Natural killer cell (primary cell): ENCODE measurements around the gene C16orf74. TPM values are rescaled to one million over a fixed set of nuclear protein-coding genes. Genes with fewer than 3 reads are reported as not detected.

Source experiments
- ATAC-seq, 3 donors: fragments of 150-1000 bp in 2 of 3; fragments of 200-7000 bp in 1 of 3; cut with Tn5 transposase; 1 replicate in 1 of 3; 2 replicates in 2 of 3; pipeline ENCODE4 v1.10.0; 2021; ENCODE audit warnings: mild to moderate bottlenecking in 2 of 3, moderate library complexity in 2 of 3
- DNase-seq, 2 donors: peaks; one replicate each; pipeline versions ENCODE4 v3.0.0 to v3.0.0-alpha.2; 2013 to 2021; ENCODE audit warnings: mixed read lengths in 1 of 2
- H3K27ac ChIP-seq: one replicate; pipeline ENCODE4 v1.5.1; 2013; ENCODE audit warnings: mild to moderate bottlenecking, low read length
- H3K27me3 ChIP-seq: one replicate; pipeline ENCODE4 v1.6.1; 2013; ENCODE audit warnings: low read length; ENCODE audit not compliant: control insufficient read depth, insufficient read depth
- H3K36me3 ChIP-seq: one replicate; pipeline ENCODE4 v1.6.1; 2013; ENCODE audit warnings: low read length; ENCODE audit not compliant: control insufficient read depth, insufficient read depth
- H3K4me1 ChIP-seq: one replicate; pipeline ENCODE4 v1.6.1; 2013; ENCODE audit warnings: low read length; ENCODE audit not compliant: control insufficient read depth, insufficient read depth
- H3K4me3 ChIP-seq: one replicate; pipeline ENCODE4 v1.5.1; 2013; ENCODE audit warnings: low read length
- H3K9me3 ChIP-seq: one replicate; pipeline ENCODE4 v1.6.1; 2013; ENCODE audit warnings: low read length; ENCODE audit not compliant: control insufficient read depth, insufficient read depth
- H3K27ac Mint-ChIP-seq, 2 donors: one replicate each; pipeline ENCODE4 v1.8.0; 2022; ENCODE audit warnings: mild to moderate bottlenecking in 2 of 2, mixed read lengths in 2 of 2, moderate library complexity in 1 of 2
- H3K27me3 Mint-ChIP-seq, 2 donors: one replicate each; pipeline ENCODE4 v1.8.0; 2022; ENCODE audit warnings: low read depth in 2 of 2, mixed read lengths in 2 of 2
- H3K36me3 Mint-ChIP-seq: one replicate; pipeline ENCODE4 v1.8.0; 2022; ENCODE audit warnings: mixed read lengths
- H3K4me1 Mint-ChIP-seq, 2 donors: one replicate each; pipeline ENCODE4 v1.8.0; 2022; ENCODE audit warnings: mixed read lengths in 2 of 2
- H3K4me3 Mint-ChIP-seq: one replicate; pipeline ENCODE4 v1.8.0; 2022; ENCODE audit warnings: mild to moderate bottlenecking, moderate library complexity, mixed read lengths
- H3K9me3 Mint-ChIP-seq, 2 donors: one replicate each; pipeline ENCODE4 v1.8.0; 2022; ENCODE audit warnings: mixed read lengths in 2 of 2
- WGBS: methylation state at CpG from one replicate; pipeline ENCODE4 v1.1.7; 2013; ENCODE audit warnings: missing lambda C conversion rate; ENCODE audit not compliant: insufficient coverage; 5-methylcytosine and 5-hydroxymethylcytosine counted together
- intact Hi-C: fragments of 100-400 bp; cut with micrococcal nuclease; formaldehyde crosslinking; loops from one replicate; pipeline ENCODE4 v1.14.2; 2022
- total RNA-seq, 4 donors: library from RNA; stranded (reverse); fragments of 120-200 nt in 1 of 4; gene quantifications; one replicate each; pipeline versions ENCODE4 v1.2.3 to v1.2.4, GENCODE V29; 2013 to 2022
- TF ChIP-seq, protein P1 (sequence below): fragments of 200-600 bp; IDR thresholded peaks from one replicate; pipeline ENCODE4 v1.8.0; 2022; ENCODE audit warnings: antibody characterized with exemption

Gene C16orf74
- total RNA-seq, 3 donors from 2014 or later (not counting 1 experiment from before 2014, with no cell fraction given): 0.71 to 2.2 (median 1.8) TPM

DNA sequence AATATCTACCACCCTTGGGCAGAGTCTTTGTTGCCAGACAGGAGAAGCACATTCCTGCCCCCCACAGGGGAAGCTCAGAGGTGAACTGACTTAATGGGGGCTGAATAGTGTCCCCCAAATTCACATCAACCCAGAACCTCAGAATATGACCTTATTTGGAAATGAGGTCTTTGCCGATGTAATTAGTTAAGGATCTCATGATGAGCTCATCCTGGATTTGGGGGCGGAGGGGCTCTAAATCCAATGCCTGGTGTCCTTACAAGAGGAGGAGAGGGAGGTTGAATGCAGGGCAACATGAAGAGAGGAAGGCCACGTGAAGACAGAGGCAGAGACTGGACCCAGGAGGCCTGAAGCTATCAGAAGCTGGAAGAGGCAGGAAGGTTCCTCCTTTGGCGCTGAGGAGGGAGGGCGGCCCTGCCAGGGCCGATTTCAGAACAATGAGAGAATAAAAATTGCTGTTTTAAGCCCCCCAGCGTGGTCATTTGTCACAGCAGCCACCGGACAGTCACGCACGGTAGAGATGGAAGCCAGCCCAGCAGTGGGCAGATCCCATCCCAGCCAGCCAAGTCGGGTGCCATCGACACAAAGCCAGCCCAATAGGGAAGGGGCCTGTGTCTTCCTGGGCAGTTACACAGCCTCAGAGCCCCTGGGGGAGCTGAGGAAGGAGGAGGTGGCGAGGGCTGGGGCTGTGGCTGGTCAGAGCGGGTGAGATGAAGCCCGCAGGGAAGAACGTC, 21.3 kb downstream of the C16orf74 start:
- 87% methylated on average over 16 of the region's 16 CpGs for WGBS
- Histone ChIP-seq H3K36me3 (no peaks in the 10 kb centered on the region), H3K27ac (no peak overlapping the region), H3K9me3 (no peaks in the 10 kb centered on the region), H3K4me3 (no peak overlapping the region), H3K4me1 (peaks cover 25% of the 10 kb centered on the region), H3K27me3 (no peaks in the 10 kb centered on the region)
- peaks cover 0 to under 1% of the 10 kb centered on the region in 2 donors for H3K4me1 Mint-ChIP-seq
- intact Hi-C loops: no loop called here
- no peak overlapping the region for H3K4me3 Mint-ChIP-seq
- TF ChIP-seq, protein P1, sequence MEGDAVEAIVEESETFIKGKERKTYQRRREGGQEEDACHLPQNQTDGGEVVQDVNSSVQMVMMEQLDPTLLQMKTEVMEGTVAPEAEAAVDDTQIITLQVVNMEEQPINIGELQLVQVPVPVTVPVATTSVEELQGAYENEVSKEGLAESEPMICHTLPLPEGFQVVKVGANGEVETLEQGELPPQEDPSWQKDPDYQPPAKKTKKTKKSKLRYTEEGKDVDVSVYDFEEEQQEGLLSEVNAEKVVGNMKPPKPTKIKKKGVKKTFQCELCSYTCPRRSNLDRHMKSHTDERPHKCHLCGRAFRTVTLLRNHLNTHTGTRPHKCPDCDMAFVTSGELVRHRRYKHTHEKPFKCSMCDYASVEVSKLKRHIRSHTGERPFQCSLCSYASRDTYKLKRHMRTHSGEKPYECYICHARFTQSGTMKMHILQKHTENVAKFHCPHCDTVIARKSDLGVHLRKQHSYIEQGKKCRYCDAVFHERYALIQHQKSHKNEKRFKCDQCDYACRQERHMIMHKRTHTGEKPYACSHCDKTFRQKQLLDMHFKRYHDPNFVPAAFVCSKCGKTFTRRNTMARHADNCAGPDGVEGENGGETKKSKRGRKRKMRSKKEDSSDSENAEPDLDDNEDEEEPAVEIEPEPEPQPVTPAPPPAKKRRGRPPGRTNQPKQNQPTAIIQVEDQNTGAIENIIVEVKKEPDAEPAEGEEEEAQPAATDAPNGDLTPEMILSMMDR: no peak
- H3K9me3 Mint-ChIP-seq: no peaks in the 10 kb centered on the region
- H3K36me3 Mint-ChIP-seq: no peaks in the 10 kb centered on the region
- no peaks in the 10 kb centered on the region for H3K27me3 Mint-ChIP-seq
- ATAC-seq: no peak
- no peak overlapping the region for H3K27ac Mint-ChIP-seq
- DNase-seq: no peak

DNA sequence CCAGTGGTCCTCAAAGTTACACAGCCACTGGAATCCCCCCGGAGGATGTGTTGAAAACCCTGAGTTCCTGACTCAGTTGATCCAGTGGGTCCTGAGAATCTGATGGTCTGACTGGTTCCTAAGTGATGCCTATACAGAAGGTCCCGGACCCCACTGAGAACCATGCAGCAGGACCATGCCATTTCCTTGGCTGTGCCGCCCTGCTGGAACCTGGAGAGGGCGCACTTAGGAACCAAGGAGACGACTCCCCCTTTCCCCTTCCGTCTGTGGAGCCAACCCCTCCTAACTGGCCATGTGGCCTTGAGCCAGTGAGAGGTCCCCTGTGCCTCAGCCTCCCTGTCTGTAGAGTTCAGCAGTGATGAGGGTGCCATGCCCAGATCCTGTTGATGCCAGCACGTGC, 22.0 kb downstream of the C16orf74 start:
- H3K4me1 Mint-ChIP-seq: no peaks in the 10 kb centered on the region
- WGBS: 87% methylated on average over 7 of the region's 7 CpGs

DNA sequence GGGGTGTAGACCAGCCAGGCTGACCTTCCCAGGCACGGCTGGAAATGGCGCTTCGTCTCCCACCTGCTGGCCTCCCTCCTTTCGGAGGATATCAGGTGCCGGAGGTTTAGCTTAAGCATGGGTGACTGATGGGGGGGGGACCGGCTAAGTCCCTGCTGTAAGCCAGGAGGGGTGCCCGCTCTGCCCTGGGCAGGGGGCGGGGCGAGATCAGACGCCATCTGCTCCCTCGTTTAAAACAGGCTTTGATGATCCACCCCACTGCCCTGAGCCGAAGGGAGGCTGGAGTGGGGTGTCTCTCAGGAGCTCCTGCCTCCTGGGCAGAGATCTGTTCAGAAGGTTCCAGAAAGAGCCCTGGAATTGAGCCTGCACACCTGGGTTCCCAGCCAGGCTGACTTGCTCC, 26.0 kb downstream of the C16orf74 start:
- intact Hi-C loops: no loop called here
- WGBS: 91% methylated on average over 12 of the region's 12 CpGs
- no peaks in the 10 kb centered on the region for H3K9me3 ChIP-seq
- Mint-ChIP-seq H3K9me3 (no peaks in the 10 kb centered on the region), H3K4me3 (no peak overlapping the region), H3K36me3 (no peaks in the 10 kb centered on the region), H3K27ac (no peak overlapping the region), H3K4me1 (no peaks in the 10 kb centered on the region), H3K27me3 (no peaks in the 10 kb centered on the region)
- no peak overlapping the region for H3K4me3 ChIP-seq
- no peaks in the 10 kb centered on the region for H3K36me3 ChIP-seq
- TF ChIP-seq, protein P1: no peak
- no peak for ATAC-seq
- no peaks in the 10 kb centered on the region for H3K27me3 ChIP-seq
- no peak for DNase-seq
- H3K27ac ChIP-seq: no peak overlapping the region
- H3K4me1 ChIP-seq: peaks cover 7% of the 10 kb centered on the region

More for the DNA sequence above, 22.0 kb downstream of the C16orf74 start:
- no peak overlapping the region for H3K4me3 ChIP-seq
- TF ChIP-seq, protein P1: no peak
- no peaks in the 10 kb centered on the region for H3K27me3 Mint-ChIP-seq
- no peaks in the 10 kb centered on the region for H3K36me3 Mint-ChIP-seq
- H3K4me1 ChIP-seq: peaks cover 18% of the 10 kb centered on the region
- no peaks in the 10 kb centered on the region for H3K36me3 ChIP-seq
- DNase-seq (no peak), ATAC-seq (no peak)
- no peaks in the 10 kb centered on the region for H3K27me3 ChIP-seq
- no peaks in the 10 kb centered on the region for H3K9me3 Mint-ChIP-seq
- H3K4me3 Mint-ChIP-seq: no peak overlapping the region
- intact Hi-C loops: no loop called here
- H3K9me3 ChIP-seq: no peaks in the 10 kb centered on the region
- no peak overlapping the region for H3K27ac ChIP-seq
- H3K27ac Mint-ChIP-seq: no peak overlapping the region
